Nephron progenitor cell (in vitro differentiated cells): Measurements from ENCODE around the gene LRFN2.

Experiments used
- DNase-seq: peaks from one replicate; pipeline ENCODE4 v3.0.0; 2021
- H3K27ac Mint-ChIP-seq: 2 replicates; pipeline ENCODE4 v1.8.0; 2021; ENCODE audit warnings: mild to moderate bottlenecking, moderate library complexity, mixed read lengths
- H3K27me3 Mint-ChIP-seq: 2 replicates; pipeline ENCODE4 v1.8.0; 2021; ENCODE audit warnings: mild to moderate bottlenecking, low read depth, mixed read lengths; ENCODE audit not compliant: poor library complexity
- H3K36me3 Mint-ChIP-seq: 2 replicates; pipeline ENCODE4 v1.8.0; 2021; ENCODE audit warnings: low read depth, mixed read lengths
- H3K4me1 Mint-ChIP-seq: 2 replicates; pipeline ENCODE4 v1.8.0; 2021; ENCODE audit warnings: mixed read lengths
- H3K4me3 Mint-ChIP-seq: 2 replicates; pipeline ENCODE4 v1.8.0; 2021; ENCODE audit warnings: mild to moderate bottlenecking, moderate library complexity, mixed read lengths
- H3K9me3 Mint-ChIP-seq: 2 replicates; pipeline ENCODE4 v1.8.0; 2021; ENCODE audit warnings: mild to moderate bottlenecking, moderate library complexity, mixed read lengths
- TF ChIP-seq, protein P1 (sequence below): fragments of 200-600 bp; sonication (generic); IDR thresholded peaks from 2 replicates; pipeline ENCODE4 v1.5.0; 2021; ENCODE audit warnings: antibody characterized with exemption

The LRFN2 gene

DNA sequence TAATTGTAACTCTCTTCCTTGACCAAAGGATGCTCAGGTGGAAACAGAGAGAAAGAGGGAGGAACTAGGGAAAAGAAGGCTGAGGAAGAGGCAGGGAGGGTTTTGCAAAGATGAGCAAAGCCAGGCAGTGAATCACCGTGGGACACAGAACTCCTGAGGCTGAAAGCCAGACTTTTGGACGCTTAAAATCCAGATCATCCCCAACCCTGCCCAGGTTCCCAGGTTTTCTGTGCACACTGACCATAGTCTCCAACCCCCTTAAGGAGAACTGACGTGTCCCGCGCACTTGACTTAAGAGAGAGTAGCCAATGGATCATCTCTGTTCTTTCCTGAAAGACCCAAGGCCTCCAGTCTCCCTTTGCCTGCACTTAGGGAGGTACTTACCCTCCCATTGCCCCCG lies 75.3 kb downstream of the LRFN2 start:
- no peak overlapping the region for H3K27ac Mint-ChIP-seq

GRCh38 chr6:40510442-40510841 lies 76.7 kb downstream of the LRFN2 start:
- TF ChIP-seq, protein P1, sequence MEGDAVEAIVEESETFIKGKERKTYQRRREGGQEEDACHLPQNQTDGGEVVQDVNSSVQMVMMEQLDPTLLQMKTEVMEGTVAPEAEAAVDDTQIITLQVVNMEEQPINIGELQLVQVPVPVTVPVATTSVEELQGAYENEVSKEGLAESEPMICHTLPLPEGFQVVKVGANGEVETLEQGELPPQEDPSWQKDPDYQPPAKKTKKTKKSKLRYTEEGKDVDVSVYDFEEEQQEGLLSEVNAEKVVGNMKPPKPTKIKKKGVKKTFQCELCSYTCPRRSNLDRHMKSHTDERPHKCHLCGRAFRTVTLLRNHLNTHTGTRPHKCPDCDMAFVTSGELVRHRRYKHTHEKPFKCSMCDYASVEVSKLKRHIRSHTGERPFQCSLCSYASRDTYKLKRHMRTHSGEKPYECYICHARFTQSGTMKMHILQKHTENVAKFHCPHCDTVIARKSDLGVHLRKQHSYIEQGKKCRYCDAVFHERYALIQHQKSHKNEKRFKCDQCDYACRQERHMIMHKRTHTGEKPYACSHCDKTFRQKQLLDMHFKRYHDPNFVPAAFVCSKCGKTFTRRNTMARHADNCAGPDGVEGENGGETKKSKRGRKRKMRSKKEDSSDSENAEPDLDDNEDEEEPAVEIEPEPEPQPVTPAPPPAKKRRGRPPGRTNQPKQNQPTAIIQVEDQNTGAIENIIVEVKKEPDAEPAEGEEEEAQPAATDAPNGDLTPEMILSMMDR: no peak
- Mint-ChIP-seq H3K27ac (no peak overlapping the region), H3K27me3 (peaks cover 16% of the 10 kb centered on the region), H3K9me3 (no peaks in the 10 kb centered on the region), H3K4me1 (peaks cover 6% of the 10 kb centered on the region), H3K4me3 (no peak overlapping the region), H3K36me3 (no peaks in the 10 kb centered on the region)
- DNase-seq: no peak

More for the DNA sequence above, 75.3 kb downstream of the LRFN2 start:
- H3K36me3 Mint-ChIP-seq: no peaks in the 10 kb centered on the region
- H3K9me3 Mint-ChIP-seq: no peaks in the 10 kb centered on the region
- TF ChIP-seq, protein P1: no peak
- H3K27me3 Mint-ChIP-seq: peaks cover 18% of the 10 kb centered on the region
- no peak for DNase-seq
- H3K4me1 Mint-ChIP-seq: peaks cover 6% of the 10 kb centered on the region
- no peak overlapping the region for H3K4me3 Mint-ChIP-seq

GRCh38 chr6:40509716-40510260 lies 77.4 kb downstream of the LRFN2 start:
- H3K27ac Mint-ChIP-seq: no peak overlapping the region
- peaks cover 18% of the 10 kb centered on the region for H3K27me3 Mint-ChIP-seq
- TF ChIP-seq, protein P1: no peak
- peaks cover 6% of the 10 kb centered on the region for H3K4me1 Mint-ChIP-seq
- no peaks in the 10 kb centered on the region for H3K36me3 Mint-ChIP-seq
- DNase-seq: no peak
- H3K9me3 Mint-ChIP-seq: no peaks in the 10 kb centered on the region
- H3K4me3 Mint-ChIP-seq: no peak overlapping the region

- Mint-ChIP-seq H3K27me3 (peaks cover 17% of the 10 kb centered on the region), H3K9me3 (no peaks in the 10 kb centered on the region), H3K4me1 (peaks cover 6% of the 10 kb centered on the region), H3K27ac (no peak overlapping the region), H3K36me3 (no peaks in the 10 kb centered on the region), H3K4me3 (no peak overlapping the region)
- DNase-seq: no peak
- TF ChIP-seq, protein P1: no peak
Measured at GRCh38 chr6:40509086-40509485, 78.1 kb downstream of the LRFN2 start.

DNA sequence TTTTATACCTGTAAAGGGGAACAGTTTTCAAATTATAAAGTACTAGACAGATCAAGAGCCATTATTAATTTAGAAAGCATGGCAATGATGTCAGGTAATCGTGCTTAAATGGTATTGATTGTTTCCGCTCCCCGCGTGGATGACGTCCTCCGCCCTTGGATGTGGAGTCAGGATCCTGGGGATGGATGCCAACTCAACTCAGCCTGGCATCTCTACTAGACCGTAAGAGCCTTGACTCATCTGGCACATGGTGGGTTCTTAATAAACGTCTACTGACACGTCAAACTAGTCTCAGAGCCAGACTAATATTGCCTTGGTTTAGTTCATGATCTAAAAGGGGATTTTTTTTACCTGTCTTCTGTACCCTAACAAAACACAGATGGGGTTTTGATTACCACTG lies 80.2 kb downstream of the LRFN2 start:
- peaks cover 6% of the 10 kb centered on the region for H3K4me1 Mint-ChIP-seq
- no peak overlapping the region for H3K27ac Mint-ChIP-seq
- no peak for DNase-seq
- H3K27me3 Mint-ChIP-seq: peaks cover 21% of the 10 kb centered on the region
- no peaks in the 10 kb centered on the region for H3K9me3 Mint-ChIP-seq
- TF ChIP-seq, protein P1: no peak
- H3K36me3 Mint-ChIP-seq: no peaks in the 10 kb centered on the region
- no peak overlapping the region for H3K4me3 Mint-ChIP-seq

DNA sequence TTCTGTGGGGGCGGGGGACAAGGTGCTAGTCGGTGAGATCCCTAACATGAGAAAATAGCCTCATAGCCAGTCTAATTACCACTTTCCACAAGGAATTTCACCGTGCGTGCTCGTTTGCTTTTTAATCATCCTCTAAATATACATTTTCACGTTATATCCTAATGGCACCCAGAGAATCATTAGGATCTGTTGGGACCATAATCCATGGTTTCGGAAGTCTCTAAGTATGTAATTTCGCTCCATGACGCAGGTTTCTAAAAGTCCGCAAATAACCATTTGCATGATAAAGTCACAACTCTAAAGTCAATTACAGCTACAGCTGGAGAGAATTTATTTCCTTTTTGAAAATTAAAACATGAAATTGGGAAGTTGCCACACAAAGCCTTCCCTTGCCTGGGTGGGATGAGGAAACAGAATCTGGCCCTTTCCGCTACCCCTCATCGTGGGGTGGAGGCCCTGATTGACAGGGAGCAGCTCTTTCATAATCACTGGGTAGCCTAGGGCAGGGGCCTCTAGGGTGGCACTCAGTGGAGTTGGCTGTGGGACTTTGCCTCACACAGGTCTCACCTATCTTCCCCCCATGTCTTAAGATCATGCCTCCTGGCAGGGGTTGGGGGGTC lies 81.9 kb downstream of the LRFN2 start:
- Mint-ChIP-seq H3K4me3 (no peak overlapping the region), H3K4me1 (no peaks in the 10 kb centered on the region), H3K27me3 (peaks cover 16% of the 10 kb centered on the region), H3K36me3 (no peaks in the 10 kb centered on the region), H3K27ac (no peak overlapping the region), H3K9me3 (no peaks in the 10 kb centered on the region)
- TF ChIP-seq, protein P1: no peak
- DNase-seq: no peak
